H1 (cell line): ENCODE measurements around the gene MUC13. TPM values are rescaled to one million over a fixed set of nuclear protein-coding genes. Genes with fewer than 3 reads are reported as not detected.

Experiments used
- CTCF ChIA-PET: fragments of 300-600 bp; sonication (Branson Sonifier 250); formaldehyde crosslinking; loops from one replicate; lab custom pipeline; 2021; ENCODE audit not compliant: partially characterized antibody; lab: Charles Lee
- POLR2A ChIA-PET: fragments of 300-600 bp; sonication (Branson Sonifier 250); formaldehyde crosslinking; loops from one replicate; lab custom pipeline; 2021; ENCODE audit warnings: inconsistent platforms; ENCODE audit not compliant: partially characterized antibody; lab: Charles Lee
- DNase-seq, 2 experiments: peaks; one replicate each; pipeline versions ENCODE4 v3.0.0 to v3.0.0-alpha.2; 2010 to 2022; ENCODE audit warnings: low spot score in 2 of 2, low read depth in 1 of 2, mixed read lengths in 1 of 2
- FAIRE-seq: peaks from 2 replicates; lab custom pipeline; 2011; peaks lifted over from hg19 to GRCh38; lab: Jason Lieb, UNC
- H2AFZ ChIP-seq: 2 replicates; pipeline ENCODE4 v1.8.1; 2012; ENCODE audit warnings: low read length, inconsistent platforms
- H2AK5ac ChIP-seq: 2 replicates; pipeline ENCODE4 v1.6.1; 2013; ENCODE audit warnings: low read depth, low read length
- H2BK120ac ChIP-seq: replicated peaks from 2 replicates; pipeline ENCODE3; 2013; ENCODE audit warnings: low read depth, low read length, inconsistent platforms
- H2BK12ac ChIP-seq: 2 replicates; pipeline ENCODE4 v1.6.1; 2013; ENCODE audit warnings: low read depth, low read length
- H2BK15ac ChIP-seq: 2 replicates; pipeline ENCODE4 v1.6.1; 2013; ENCODE audit warnings: low read length
- H2BK20ac ChIP-seq: 2 replicates; pipeline ENCODE4 v1.6.1; 2013; ENCODE audit warnings: low read length
- H2BK5ac ChIP-seq: 2 replicates; pipeline ENCODE4 v1.6.1; 2013; ENCODE audit warnings: low read depth, low read length
- H3K14ac ChIP-seq: 2 replicates; pipeline ENCODE4 v1.6.1; 2013; ENCODE audit warnings: inconsistent platforms; ENCODE audit not compliant: insufficient read length
- H3K18ac ChIP-seq: 2 replicates; pipeline ENCODE4 v1.6.1; 2013; ENCODE audit warnings: low read length; ENCODE audit errors: extremely low read depth
- H3K23ac ChIP-seq: 2 replicates; pipeline ENCODE4 v1.6.1; 2013; ENCODE audit warnings: inconsistent platforms; ENCODE audit not compliant: insufficient read length
- H3K23me2 ChIP-seq: 2 replicates; pipeline ENCODE4 v1.6.1; 2013; ENCODE audit warnings: low read depth, low read length
- H3K27ac ChIP-seq: 2 replicates; pipeline ENCODE4 v1.6.1; 2011; ENCODE audit warnings: low read depth, low read length, inconsistent platforms
- H3K27me3 ChIP-seq, 4 experiments: replicated peaks in 1 of 4; 1 replicate in 1 of 4; 2 replicates in 3 of 4; pipeline versions ENCODE4 v1.6.1 to v1.8.1; 2011 to 2013; ENCODE audit warnings: low read length in 3 of 4, mild to moderate bottlenecking in 3 of 4, inconsistent platforms in 2 of 4, mixed read lengths in 2 of 4, moderate library complexity in 1 of 4; ENCODE audit not compliant: control insufficient read depth in 3 of 4, insufficient read depth in 3 of 4; ENCODE audit errors: extremely low read depth in 1 of 4
- H3K36me3 ChIP-seq, 4 experiments: 2 replicates each; pipeline versions ENCODE4 v1.6.1 to v1.8.1; 2011 to 2013; ENCODE audit warnings: mild to moderate bottlenecking in 4 of 4, low read length in 3 of 4, moderate library complexity in 2 of 4, control low read depth in 1 of 4, inconsistent platforms in 1 of 4; ENCODE audit not compliant: insufficient read depth in 4 of 4, control insufficient read depth in 2 of 4
- H3K4ac ChIP-seq: replicated peaks from 2 replicates; pipeline ENCODE3; 2013; ENCODE audit warnings: low read length, low read depth, mixed read lengths, inconsistent platforms; ENCODE audit not compliant: insufficient read length
- H3K4me1 ChIP-seq, 4 experiments: replicated peaks in 1 of 4; 1 replicate in 1 of 4; 2 replicates in 3 of 4; pipeline versions ENCODE4 v1.6.1 to v1.8.1; 2011 to 2013; ENCODE audit warnings: low read length in 3 of 4, inconsistent platforms in 2 of 4, mixed read lengths in 1 of 4; ENCODE audit not compliant: insufficient read depth in 4 of 4, control insufficient read depth in 3 of 4
- H3K4me2 ChIP-seq, 2 experiments: 2 replicates each; pipeline versions ENCODE4 v1.6.1 to v1.8.1; 2011 to 2013; ENCODE audit warnings: low read depth in 2 of 2, low read length in 2 of 2, control low read depth in 1 of 2, inconsistent platforms in 1 of 2, mild to moderate bottlenecking in 1 of 2; ENCODE audit not compliant: insufficient read depth in 1 of 2
- H3K4me3 ChIP-seq, 4 experiments: fragments of 200-600, 300-600 bp in 1 of 4; sonication (generic), shearing (Covaris generic), sonication (Bioruptor Twin) in 1 of 4; 2 replicates each; pipeline versions ENCODE4 v1.5.1 to v1.8.1; 2011 to 2016; ENCODE audit warnings: low read length in 4 of 4, low read depth in 3 of 4, control low read depth in 2 of 4, inconsistent platforms in 2 of 4, mild to moderate bottlenecking in 2 of 4, mixed read lengths in 1 of 4, moderate library complexity in 1 of 4; ENCODE audit not compliant: insufficient read depth in 2 of 4; ENCODE audit errors: extremely low read depth in 1 of 4
- H3K56ac ChIP-seq: replicated peaks from 2 replicates; pipeline ENCODE3; 2013; ENCODE audit warnings: low read depth, mild to moderate bottlenecking, mixed read lengths, low read length, inconsistent platforms; ENCODE audit not compliant: insufficient read length
- H3K79me1 ChIP-seq: 2 replicates; pipeline ENCODE4 v1.6.1; 2013; ENCODE audit warnings: low read depth, low read length, control low read depth
- H3K79me2 ChIP-seq, 2 experiments: 2 replicates each; pipeline versions ENCODE4 v1.6.1 to v1.8.1; 2012 to 2013; ENCODE audit warnings: low read length in 2 of 2, mild to moderate bottlenecking in 2 of 2, inconsistent platforms in 1 of 2; ENCODE audit not compliant: insufficient read depth in 2 of 2, control insufficient read depth in 1 of 2
- H3K9ac ChIP-seq, 4 experiments: replicated peaks in 1 of 4; 1 replicate in 1 of 4; 2 replicates in 3 of 4; pipeline versions ENCODE4 v1.6.1 to v1.8.1; 2011 to 2013; ENCODE audit warnings: low read depth in 3 of 4, low read length in 3 of 4, control low read depth in 2 of 4, mild to moderate bottlenecking in 2 of 4, moderate library complexity in 2 of 4, inconsistent platforms in 1 of 4; ENCODE audit errors: extremely low read depth in 1 of 4
- H3K9me3 ChIP-seq, 2 experiments: 2 replicates each; pipeline versions ENCODE4 v1.6.1 to v1.8.1; 2012 to 2013; ENCODE audit warnings: mild to moderate bottlenecking in 2 of 2, moderate library complexity in 2 of 2, control low read depth in 1 of 2, inconsistent platforms in 1 of 2, low read depth in 1 of 2, low read length in 1 of 2, mixed read lengths in 1 of 2; ENCODE audit not compliant: insufficient read depth in 2 of 2
- H4K20me1 ChIP-seq, 2 experiments: replicated peaks in 1 of 2; 2 replicates each; pipeline versions ENCODE3 to v1.8.1; 2011 to 2013; ENCODE audit warnings: inconsistent platforms in 2 of 2, low read length in 2 of 2, mild to moderate bottlenecking in 1 of 2; ENCODE audit not compliant: insufficient read depth in 2 of 2, control insufficient read depth in 1 of 2
- H4K5ac ChIP-seq: 2 replicates; pipeline ENCODE4 v1.6.1; 2013; ENCODE audit warnings: low read length, low read depth, mixed read lengths, inconsistent platforms; ENCODE audit not compliant: insufficient read length
- H4K8ac ChIP-seq: 2 replicates; pipeline ENCODE4 v1.8.0; 2013; ENCODE audit warnings: mild to moderate bottlenecking, moderate library complexity, low read length, inconsistent platforms; ENCODE audit not compliant: insufficient read depth; ENCODE audit errors: extremely low read depth
- H4K91ac ChIP-seq: replicated peaks from 2 replicates; pipeline ENCODE3; 2013; ENCODE audit warnings: low read length, mixed read lengths, inconsistent platforms; ENCODE audit not compliant: insufficient read length
- KDM5A ChIP-seq: fragments of 200-600 bp; IDR thresholded peaks from 2 replicates; pipeline ENCODE4 v1.7.1; 2012; ENCODE audit warnings: mild to moderate bottlenecking, low read length, inconsistent platforms, mixed read lengths
- NANOG ChIP-seq: IDR thresholded peaks from 2 replicates; pipeline ENCODE4 v1.6.1; 2011; ENCODE audit warnings: low read length, low read depth, mild to moderate bottlenecking, inconsistent platforms; ENCODE audit not compliant: insufficient read depth, poor library complexity, severe bottlenecking
- RAD21 ChIP-seq, 2 experiments: IDR thresholded peaks in 1 of 2; conservative IDR thresholded peaks in 1 of 2; 2 replicates each; pipeline ENCODE4 v1.6.1; 2011; ENCODE audit warnings: low read depth in 2 of 2, low read length in 2 of 2, improper control_type of control experiment in 1 of 2, inconsistent platforms in 1 of 2, mild to moderate bottlenecking in 1 of 2, moderate library complexity in 1 of 2
- RXRA ChIP-seq: IDR thresholded peaks from 2 replicates; pipeline ENCODE4 v1.6.1; 2011; ENCODE audit warnings: low read depth, mild to moderate bottlenecking, low read length, moderate library complexity; ENCODE audit not compliant: insufficient read depth
- WGBS, 2 experiments: shearing (Covaris generic) in 1 of 2; methylation state at CpG; one replicate each; pipeline versions ENCODE4 v1.1.6 to v1.1.7; 2013 to 2015; ENCODE audit warnings: low lambda C conversion rate in 2 of 2, mixed read lengths in 2 of 2, inconsistent platforms in 1 of 2, low coverage in 1 of 2, missing lambda C conversion rate in 1 of 2; ENCODE audit not compliant: insufficient replicate concordance in 2 of 2, insufficient coverage in 1 of 2, insufficient read length in 1 of 2; ENCODE audit errors: extremely low coverage in 1 of 2, missing lambda C conversion rate in 1 of 2; 5-methylcytosine and 5-hydroxymethylcytosine counted together
- polyA plus RNA-seq, 7 experiments: library from polyadenylated mRNA; depleted of rRNA in 3 of 7; stranded (reverse) in 5 of 7; unstranded in 2 of 7; fragments of >200 nt in 5 of 7; fragments of 200-250 nt in 2 of 7; gene quantifications; 1 replicate in 5 of 7; 2 replicates in 1 of 7; 4 replicates in 1 of 7; pipeline versions ENCODE4 v1.2.1 to v1.2.3, GENCODE V29; 2011 to 2013; ENCODE audit warnings: missing spikeins in 2 of 7, mixed read lengths in 2 of 7
- total RNA-seq: library from RNA; stranded (reverse); fragmentation: NEBNext Ultra II Directional; extraction: Animal tissue kit (Norgen Biotek cat#: 25700); gene quantifications from 2 replicates; pipeline ENCODE4 v1.2.1, GENCODE V29; 2021

MUC13 gene
- total and polyA plus RNA-seq, 2 of the 8 experiments (the other 6 are each of a cell fraction or from before 2014, with no cell fraction given), result not detected

GRCh38 chr3:124938896-124939295 is 4.3 kb upstream of the MUC13 start:
- no peak overlapping the region for H4K5ac ChIP-seq
- WGBS, 2 experiments, result 87% methylated on average over 5 of the region's 5 CpGs; no CpG with 5 or more reads in 1 of the 2 experiments
- no peaks in the 10 kb centered on the region for H3K79me2 ChIP-seq
- no peak overlapping the region for H2AK5ac ChIP-seq
- H3K4ac ChIP-seq, result no peak overlapping the region
- H3K56ac ChIP-seq, result no peak overlapping the region
- no peak overlapping the region for H4K91ac ChIP-seq
- H2AFZ ChIP-seq, result no peak overlapping the region
- no peak overlapping the region for H2BK20ac ChIP-seq
- CTCF ChIA-PET, result interaction anchor here (0.6 to 13.8 kb wide), 13 partner anchors 11 to 256 kb away, joined by 3 to 126 read pairs (median 3); no protein-coding TSS in a partner anchor
- H2BK120ac ChIP-seq, result no peak overlapping the region
- POLR2A ChIA-PET, result no interaction called here
- FAIRE-seq, result no peak
- no peaks in the 10 kb centered on the region for H3K9me3 ChIP-seq
- TF ChIP-seq RAD21 (IDR thresholded peaks at IDR 0.05 in 1 of 2, conservative IDR thresholded peaks at IDR 0.05 in 1 of 2; ENCODE audit: low read depth in 2 of 2, low read length in 2 of 2) (no peak), NANOG (no peak), KDM5A (no peak), RXRA (no peak)
- H3K27me3 ChIP-seq, result no peaks in the 10 kb centered on the region
- no peak overlapping the region for H2BK12ac ChIP-seq
- H4K8ac ChIP-seq, result no peak overlapping the region
- no peak overlapping the region for H3K4me3 ChIP-seq
- H3K27ac ChIP-seq, result no peak overlapping the region
- no peaks in the 10 kb centered on the region for H3K23me2 ChIP-seq
- no peaks in the 10 kb centered on the region for H4K20me1 ChIP-seq
- no peak overlapping the region for H3K14ac ChIP-seq
- H2BK5ac ChIP-seq, result no peak overlapping the region
- no peak for DNase-seq
- no peaks in the 10 kb centered on the region for H3K4me1 ChIP-seq
- no peaks in the 10 kb centered on the region for H3K79me1 ChIP-seq
- no peak overlapping the region for H3K9ac ChIP-seq
- H3K36me3 ChIP-seq, result no peaks in the 10 kb centered on the region
- no peak overlapping the region for H3K23ac ChIP-seq
- H3K18ac ChIP-seq, result no peak overlapping the region
- H2BK15ac ChIP-seq, result no peak overlapping the region
- H3K4me2 ChIP-seq, result no peak overlapping the region
